Right ventricle myocardium inferior (tissue), 1 donor: Measurements from ENCODE around the gene VEGFB. TPM values are rescaled to one million over a fixed set of nuclear protein-coding genes. Genes with fewer than 3 reads are reported as not detected.
A peak's percentile ranks its signal among the peaks of the same experiment; 100 is the strongest.

Experiments used
- ATAC-seq: fragments of 200-7000 bp; cut with Tn5 transposase; one replicate; pipeline ENCODE4 v1.9.1; 2020; ENCODE audit warnings: mild to moderate bottlenecking, moderate library complexity
- DNase-seq: peaks from one replicate; pipeline ENCODE4 v3.0.0; 2021; ENCODE audit errors: missing footprints
- intact Hi-C: fragments of 100-400 bp; cut with DNase I; formaldehyde crosslinking; loops from one replicate; pipeline ENCODE4 v1.11.0; 2022
- total RNA-seq: library from RNA; stranded (reverse); fragmentation: NEBNext Ultra II Directional; extraction: Animal tissue kit (Norgen Biotek cat#: 25700); gene quantifications from one replicate; pipeline ENCODE4 v1.2.1, GENCODE V29; 2021
- donor health status: DM: no; HTN: yes; CAD: no; lungs with severe emphysema.

Gene VEGFB
- total RNA-seq, 1 donor from 2014 or later = 272 TPM

- peak; percentile 61 for DNase-seq
- intact Hi-C loops = no loop called here
Observed at GRCh38 chr11:64208796-64209562, 25.4 kb upstream of the VEGFB start.

DNA sequence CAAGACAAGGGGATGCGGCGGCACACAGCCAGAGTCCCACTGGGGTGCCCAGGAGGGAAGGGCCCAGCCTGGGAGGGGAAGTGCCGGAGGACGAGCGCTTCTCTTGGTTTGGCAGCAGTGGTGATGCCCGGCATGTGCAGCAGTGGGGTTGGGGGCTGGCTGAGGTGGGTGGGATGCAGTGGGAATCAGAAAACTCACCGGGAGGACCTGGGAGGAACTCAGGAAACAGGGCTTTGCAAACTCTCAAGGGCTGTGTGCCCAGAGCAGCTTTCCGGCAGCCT, 24.9 kb upstream of the VEGFB start:
- ATAC-seq = no peak
- intact Hi-C loops = no loop called here
- no peak for DNase-seq

More at GRCh38 chr11:64208796-64209562, 25.4 kb upstream of the VEGFB start:
- ATAC-seq = no peak

DNA sequence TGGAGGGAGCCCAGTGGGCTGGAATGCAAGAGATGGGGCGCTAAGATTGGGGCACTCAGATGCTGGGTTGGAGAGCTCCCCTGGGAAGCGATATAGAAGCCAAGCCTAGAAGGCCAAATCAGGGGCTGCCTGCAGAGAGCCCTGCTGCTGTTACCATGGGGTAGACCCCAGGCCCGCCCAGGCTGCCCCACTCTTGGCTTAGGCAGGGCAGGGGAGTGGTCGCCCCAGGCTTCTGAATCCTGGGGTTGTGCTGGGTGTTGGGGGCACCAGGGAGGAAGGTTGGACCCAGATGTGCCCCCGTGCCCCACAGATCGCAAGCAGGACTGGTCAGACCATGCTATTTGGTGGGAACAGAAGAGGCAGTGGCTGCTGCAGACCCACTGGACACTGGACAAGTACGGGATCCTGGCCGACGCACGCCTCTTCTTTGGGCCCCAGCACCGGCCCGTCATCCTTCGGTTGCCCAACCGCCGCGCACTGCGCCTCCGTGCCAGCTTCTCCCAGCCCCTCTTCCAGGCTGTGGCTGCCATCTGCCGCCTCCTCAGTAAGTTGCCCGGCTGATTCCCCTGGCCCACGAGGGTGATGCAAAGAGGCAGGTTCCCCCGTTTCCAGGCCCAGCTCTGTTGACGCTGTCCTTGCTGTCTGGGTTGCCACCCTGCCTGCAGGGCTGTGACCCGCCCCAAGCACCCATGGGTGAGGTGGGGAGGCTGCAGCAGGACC, 23.9 kb upstream of the VEGFB start:
- DNase-seq (peak; percentile 58), ATAC-seq (no peak)
- intact Hi-C loops = no loop called here

DNA sequence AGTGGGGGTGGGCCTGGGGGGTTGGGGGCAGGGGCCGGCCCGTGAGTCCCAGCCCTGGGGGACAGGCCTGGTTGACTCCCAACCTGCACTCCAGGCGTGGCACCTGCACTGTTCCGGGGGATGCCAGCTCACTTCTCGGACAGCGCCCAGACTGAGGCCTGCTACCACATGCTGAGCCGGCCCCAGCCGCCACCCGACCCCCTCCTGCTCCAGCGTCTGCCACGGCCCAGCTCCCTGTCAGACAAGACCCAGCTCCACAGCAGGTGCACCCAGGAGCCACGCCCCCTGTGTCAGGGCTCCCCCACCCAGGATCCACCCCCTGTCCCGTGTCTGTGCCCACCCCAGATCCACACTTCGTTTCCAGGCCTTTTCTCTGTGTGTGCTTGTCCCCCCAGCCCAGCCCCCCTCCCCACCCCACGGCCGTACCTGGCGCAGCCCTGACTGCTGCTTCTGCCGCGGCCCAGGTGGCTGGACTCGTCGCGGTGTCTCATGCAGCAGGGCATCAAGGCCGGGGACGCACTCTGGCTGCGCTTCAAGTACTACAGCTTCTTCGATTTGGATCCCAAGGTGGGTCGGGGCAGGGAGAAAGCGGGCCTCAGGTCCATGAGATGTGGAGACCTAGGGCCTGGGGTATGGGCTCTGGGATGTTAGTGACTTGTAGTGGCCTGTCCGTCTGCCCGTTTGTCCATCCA, 23.1 kb upstream of the VEGFB start:
- ATAC-seq (no peak), DNase-seq (peak; percentile 62)
- intact Hi-C loops = no loop called here

DNA sequence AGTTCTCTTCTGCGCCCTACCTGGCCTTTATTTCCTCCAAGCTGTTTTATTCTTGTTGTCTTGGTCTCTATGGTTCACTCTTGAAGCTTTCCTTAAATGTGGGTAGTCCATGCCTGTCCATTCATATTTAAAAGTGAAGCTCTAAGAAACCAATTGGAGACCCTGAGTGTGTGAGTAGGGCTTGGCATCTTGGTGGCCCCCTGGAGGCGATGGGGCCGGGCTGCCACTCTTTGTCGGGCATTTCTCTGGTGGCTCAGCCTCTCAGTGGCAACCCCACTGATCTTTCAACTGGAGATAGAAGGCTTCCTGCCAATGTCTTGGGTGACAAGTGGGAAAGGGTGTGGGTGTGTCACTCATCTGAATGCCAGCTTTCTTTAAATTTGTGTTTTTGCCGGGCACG, 17.5 kb upstream of the VEGFB start:
- ATAC-seq = no peak
- intact Hi-C loops = no loop called here
- DNase-seq = no peak

GRCh38 chr11:64218628-64219353, 15.6 kb upstream of the VEGFB start:
- DNase-seq (peak; percentile 15), ATAC-seq (peak; percentile 4)
- intact Hi-C loops = no loop called here

- ATAC-seq (peak; percentile 3), DNase-seq (peak; percentile 53)
- intact Hi-C loops = no loop called here
Observed at GRCh38 chr11:64219354-64219684, 15.1 kb upstream of the VEGFB start.

- intact Hi-C loops = no loop called here
- peak; percentile 34 for DNase-seq
- ATAC-seq = no peak
Observed at GRCh38 chr11:64219755-64220154, 14.6 kb upstream of the VEGFB start.

DNA sequence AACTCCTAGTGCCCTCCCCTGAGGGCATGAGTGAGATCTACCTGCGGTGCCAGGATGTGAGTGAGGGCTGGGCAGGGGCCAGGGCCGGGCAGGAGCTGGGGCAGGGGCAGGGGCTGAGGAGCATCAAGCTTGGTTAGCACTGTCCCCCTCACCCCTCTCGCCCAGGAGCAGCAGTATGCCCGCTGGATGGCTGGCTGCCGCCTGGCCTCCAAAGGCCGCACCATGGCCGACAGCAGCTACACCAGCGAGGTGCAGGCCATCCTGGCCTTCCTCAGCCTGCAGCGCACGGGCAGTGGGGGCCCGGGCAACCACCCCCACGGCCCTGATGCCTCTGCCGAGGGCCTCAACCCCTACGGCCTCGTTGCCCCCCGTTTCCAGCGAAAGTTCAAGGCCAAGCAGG, 14.1 kb upstream of the VEGFB start:
- intact Hi-C loops = no loop called here
- DNase-seq = peak; percentile 27
- no peak for ATAC-seq

- DNase-seq = peak; percentile 35
Observed at GRCh38 chr11:64220798-64221197, 13.6 kb upstream of the VEGFB start.

DNA sequence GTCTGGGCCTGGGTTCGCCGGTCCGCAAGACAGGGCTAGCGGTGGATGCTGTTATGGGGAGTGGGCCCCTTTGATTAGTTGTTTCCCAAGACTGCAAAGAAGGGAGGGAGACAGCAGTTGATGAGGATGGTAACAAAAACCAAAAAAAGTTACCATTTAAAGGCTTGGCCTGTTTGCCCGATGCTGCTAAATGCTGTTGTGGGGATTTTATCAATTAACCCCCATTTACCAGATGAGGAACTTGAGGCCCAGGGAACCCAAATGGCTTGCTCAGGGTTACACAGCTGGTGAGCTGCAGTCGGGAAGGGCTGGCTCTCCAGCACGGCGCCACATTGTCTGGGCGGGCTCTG, 11.8 kb upstream of the VEGFB start:
- ATAC-seq (no peak), DNase-seq (no peak)
- intact Hi-C loops = no loop called here

More at GRCh38 chr11:64220798-64221197, 13.6 kb upstream of the VEGFB start:
- intact Hi-C loops = no loop called here
- ATAC-seq = no peak

DNA sequence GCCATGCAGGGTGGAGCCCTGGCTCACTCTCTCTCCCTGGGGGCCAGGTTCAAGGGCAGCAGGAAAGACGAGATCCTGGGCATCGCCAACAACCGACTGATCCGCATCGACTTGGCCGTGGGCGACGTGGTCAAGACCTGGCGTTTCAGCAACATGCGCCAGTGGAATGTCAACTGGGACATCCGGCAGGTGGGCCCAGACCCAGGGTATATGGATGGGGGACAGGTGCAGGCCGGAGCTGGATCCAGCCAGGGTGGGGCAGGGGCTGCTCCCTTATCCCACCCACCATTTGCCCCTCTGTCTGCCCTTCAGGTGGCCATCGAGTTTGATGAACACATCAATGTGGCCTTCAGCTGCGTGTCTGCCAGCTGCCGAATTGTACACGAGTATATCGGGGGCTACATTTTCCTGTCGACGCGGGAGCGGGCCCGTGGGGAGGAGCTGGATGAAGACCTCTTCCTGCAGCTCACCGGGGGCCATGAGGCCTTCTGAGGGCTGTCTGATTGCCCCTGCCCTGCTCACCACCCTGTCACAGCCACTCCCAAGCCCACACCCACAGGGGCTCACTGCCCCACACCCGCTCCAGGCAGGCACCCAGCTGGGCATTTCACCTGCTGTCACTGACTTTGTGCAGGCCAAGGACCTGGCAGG, 11.3 kb upstream of the VEGFB start:
- DNase-seq = peak; percentile 63
- intact Hi-C loops = no loop called here
- no peak for ATAC-seq

DNA sequence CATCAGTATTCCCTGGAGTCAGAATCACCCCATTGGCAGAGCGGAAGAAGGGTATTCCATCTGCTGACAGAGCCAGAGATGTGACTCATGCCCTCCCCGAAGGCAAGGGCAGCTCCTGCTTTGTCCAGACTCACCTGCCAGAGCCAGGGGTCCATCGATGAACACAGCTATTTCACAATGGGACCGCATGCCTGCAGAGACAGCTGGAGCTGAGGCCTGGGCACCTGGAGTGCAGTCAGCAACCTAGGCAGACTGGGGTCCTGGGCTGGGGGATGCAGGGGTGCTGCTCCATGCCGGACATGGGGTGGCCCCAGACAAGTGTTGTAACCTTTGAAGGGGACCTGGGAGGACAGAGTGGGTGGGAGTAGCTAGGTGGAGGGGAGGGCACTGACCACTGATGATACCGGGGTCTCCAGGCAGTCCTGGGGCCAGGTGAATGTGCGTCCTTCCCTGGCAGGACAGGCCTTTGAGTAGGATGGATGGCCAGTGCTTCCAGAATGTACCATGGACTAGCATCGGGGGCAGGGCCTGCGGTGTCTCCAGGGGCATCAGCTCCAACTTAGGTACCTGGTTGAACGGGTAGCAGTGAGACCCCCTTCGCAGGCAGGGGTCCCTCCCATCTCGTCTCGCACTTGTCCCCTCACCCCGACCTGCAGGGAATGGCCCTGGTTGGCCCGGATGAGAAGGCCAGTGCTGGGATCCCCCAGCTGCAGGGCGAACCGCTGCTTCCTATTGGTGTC, 10.1 kb upstream of the VEGFB start:
- peak; percentile 64 for DNase-seq
- no peak for ATAC-seq

DNA sequence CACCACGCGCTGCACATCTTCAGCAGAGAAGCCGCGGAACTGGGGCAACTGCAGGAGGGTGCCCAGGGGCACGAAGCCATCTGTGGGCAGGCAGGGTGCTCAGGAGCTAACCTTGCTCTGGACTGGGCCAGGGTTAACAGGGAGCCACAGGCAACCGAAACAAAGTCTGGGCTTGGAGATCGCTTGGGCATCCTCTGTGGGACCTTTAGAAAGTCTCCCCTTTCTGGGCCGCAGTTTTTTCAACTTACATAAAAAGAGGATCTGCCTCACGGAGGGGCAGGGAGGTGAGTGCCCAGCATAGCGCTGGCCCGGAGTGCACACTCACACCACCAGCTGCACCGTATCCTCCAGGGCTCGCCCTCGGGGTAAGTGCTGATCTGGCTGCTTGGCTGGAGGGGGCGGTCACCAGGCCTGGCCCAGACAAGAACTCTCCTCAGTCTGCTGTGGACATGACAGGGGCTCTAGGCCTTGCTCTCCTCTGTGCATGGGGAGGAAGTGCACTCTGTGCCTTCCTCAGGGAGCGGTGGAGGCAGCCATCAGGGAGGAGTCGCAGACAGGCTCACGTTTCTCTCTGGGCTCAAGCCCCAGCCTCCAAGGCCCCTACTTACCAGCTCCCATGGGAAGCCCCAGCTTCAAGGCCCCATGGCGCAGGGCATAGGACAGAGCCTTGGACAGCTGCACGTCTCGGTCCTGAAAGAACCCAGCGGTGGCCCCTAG, 9.3 kb upstream of the VEGFB start:
- intact Hi-C loops = no loop called here

More for the DNA sequence above, 10.1 kb upstream of the VEGFB start:
- intact Hi-C loops = no loop called here

GRCh38 chr11:64225608-64226506, 8.5 kb upstream of the VEGFB start, which contains the start of the genes NUDT22 and TRPT1:
Gene NUDT22, plus strand, starts transcription at chr11:64226274. Its CDS starts 379 bp downstream, at chr11:64226653.
Gene TRPT1, minus strand, starts transcription at chr11:64226186. Its CDS starts 326 bp downstream, at chr11:64225860.
- intact Hi-C loops = loop anchor here (1.0 kb wide), 1 partner anchor 41 kb away; no protein-coding TSS in a partner anchor
- ATAC-seq (peak; percentile 87), DNase-seq (peak; percentile 94)

More for the DNA sequence above, 9.3 kb upstream of the VEGFB start:
- ATAC-seq (no peak), DNase-seq (peak; percentile 63)

- ATAC-seq = peak; percentile 42
Observed at GRCh38 chr11:64226507-64227051, 7.8 kb upstream of the VEGFB start.

More at GRCh38 chr11:64226507-64227051, 7.8 kb upstream of the VEGFB start:
- intact Hi-C loops = loop anchor here (1.0 kb wide), 1 partner anchor 41 kb away; no protein-coding TSS in a partner anchor
- DNase-seq = peak; percentile 87
